ENCODE measurements around the gene SH3PXD2B. TPM values are rescaled to one million over a fixed set of nuclear protein-coding genes. Genes with fewer than 3 reads are reported as not detected.
"Not testable (repeated sequence)": the region's sequence is repeated elsewhere in the genome, so short reads cannot be mapped to it uniquely, and the experiment has no call there.

The SH3PXD2B gene
- total RNA-seq, 1 experiment from 2014 or later: 9.4 TPM

DNA sequence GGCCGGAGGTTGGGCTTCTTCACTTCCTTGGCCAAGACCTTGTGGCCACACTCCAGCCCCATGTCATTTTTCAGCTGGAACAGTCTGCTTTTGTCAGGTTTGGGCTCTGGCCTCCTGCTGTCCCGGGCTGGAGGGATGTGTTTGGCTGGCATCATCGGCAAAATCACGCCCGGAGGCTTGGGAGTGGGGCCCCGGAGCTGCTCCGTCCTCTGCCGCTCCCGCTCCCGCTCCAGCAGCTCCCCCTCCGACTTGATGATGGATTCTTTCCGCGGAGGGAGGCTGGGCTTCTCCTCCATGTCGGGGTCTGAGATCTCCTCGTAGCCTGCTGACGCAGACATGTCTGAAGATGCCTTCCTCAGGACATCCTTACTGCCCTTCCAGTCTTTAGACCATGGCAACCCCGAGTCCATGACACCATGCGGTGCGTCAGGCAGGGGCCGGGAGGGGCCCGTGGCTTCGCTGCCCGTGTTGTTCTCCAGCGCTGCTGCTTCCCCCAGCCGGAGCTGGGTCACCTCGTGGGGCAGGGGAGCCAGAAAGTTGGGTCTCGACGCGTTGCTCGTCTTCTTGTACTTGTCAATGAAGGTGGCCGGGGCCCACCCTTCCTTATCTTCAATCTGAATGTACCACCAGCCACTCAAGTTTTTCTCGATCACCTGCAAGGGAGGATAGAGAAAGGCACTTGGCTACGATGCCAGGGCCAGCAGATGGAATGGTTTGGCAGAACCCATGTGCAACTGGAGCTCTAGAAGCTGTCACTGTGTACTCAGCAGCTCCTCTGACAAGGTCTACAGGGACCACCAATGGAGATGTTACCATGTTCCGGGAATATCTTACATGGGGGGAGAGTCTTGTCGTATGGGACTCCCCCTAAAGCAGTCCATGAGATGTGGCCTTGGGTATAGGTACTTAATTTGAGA is 114.8 kb downstream of the SH3PXD2B start:
- DNase-seq (ENCODE audit: low spot score): no peak

DNA sequence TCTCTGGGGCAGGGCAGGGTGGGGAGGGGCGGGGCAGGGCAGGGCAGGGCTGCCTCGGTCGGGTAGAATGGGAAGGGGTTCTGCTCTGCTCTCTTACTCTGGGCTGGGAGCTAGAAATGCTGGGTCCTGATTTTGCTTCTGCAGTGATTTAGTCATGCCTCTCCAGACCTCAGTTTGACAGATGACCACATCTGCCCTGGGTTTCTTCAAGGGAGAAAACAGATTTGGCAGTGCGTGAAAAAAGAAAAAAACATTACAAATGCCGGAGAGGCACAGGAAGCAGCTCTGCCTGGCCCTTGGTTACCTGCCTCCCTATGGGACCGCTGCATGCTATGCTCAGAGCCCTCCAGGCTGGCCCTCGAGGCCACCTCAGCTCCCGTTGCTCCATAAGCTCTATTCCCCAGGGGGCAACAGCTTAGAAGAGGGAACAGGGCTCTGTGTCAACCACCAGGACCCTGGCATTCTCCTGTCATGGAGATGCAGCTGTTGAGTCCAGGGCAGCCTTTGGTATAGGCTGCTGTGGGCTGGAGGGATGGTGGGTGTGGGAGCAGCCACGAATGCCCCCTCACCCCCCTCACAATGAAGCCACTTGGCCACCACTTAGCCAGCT is 117.5 kb downstream of the SH3PXD2B start:
- no peak for DNase-seq (ENCODE audit: low spot score)

DNA sequence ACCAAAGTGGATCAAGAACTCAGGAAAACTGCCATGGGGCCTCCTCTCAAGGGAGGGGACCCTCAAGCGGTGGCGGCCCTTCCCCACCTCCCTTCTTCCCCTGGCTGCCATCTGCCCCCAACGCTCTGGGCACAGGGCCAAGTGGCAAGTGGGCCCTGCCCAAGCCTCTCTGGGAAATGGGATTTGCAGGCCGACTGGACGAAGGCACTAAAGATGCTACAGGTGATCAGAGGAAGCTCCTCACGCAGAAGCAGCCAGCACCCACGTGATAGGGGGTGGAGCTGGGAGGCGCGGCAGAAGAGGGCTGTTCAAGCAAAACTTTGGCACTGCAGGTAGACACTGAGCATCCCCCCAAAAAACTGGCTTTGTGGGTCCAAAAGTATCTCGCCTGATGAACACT is 118.1 kb downstream of the SH3PXD2B start:
- no peak for DNase-seq (ENCODE audit: low spot score)

DNA sequence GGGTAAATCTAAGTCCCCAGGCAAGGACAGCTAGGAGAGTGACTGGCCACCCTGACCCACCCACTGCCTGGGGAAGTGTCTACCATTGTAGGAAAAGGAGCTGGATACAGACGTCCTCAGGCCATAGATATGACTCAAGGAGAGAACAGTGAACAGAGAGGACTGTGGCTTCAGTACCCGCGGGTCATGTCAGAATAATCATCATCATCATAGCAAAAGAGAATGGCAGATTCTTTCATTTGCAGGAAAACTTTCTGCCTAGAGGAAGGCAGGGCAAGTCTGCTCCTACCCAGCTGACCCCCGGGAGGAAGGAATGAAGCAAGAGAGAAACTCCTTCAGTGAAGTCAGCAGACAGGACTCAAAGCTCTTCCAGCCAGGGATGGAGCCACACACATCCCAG is 118.6 kb downstream of the SH3PXD2B start:
- DNase-seq (ENCODE audit: low spot score): no peak

DNA sequence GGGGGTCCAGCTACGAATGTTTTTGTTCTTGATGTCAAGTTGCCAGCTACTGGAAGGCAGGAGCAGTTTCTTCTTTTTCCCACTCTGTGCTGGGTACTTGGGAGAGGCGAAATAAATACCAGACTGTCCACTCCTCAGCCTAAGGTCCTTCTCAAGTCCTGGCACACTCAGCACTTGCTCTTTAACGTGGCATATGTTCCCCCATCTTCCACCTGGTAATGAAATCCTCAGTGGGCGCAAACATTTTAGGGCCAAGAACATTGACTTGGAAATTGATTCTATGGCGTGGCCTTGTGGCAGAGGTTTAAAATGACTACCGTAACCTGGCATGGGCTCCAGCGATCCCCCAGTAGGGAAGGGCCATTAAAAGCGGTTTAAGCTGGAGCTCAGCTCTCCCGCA is 119.7 kb downstream of the SH3PXD2B start:
- DNase-seq (ENCODE audit: low spot score): no peak

DNA sequence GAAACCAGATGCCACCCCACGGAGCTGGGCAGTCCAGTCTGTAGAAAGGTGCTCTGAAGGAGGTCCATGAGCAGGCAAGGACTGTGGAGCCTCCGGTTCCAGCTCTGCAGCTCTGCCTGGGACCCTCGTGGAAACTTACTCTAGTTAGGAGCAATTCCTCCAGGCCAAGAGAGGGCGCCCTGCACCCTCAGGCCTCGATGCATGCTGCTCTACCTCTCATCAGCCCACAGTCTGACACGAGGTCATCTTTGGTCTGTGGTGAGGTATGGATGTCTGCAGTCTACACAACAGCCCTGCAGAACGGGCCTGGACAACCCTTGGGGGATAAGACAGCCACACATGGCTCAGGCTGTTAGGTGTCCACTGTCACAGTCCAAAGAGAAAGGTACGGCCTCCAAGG is 120.1 kb downstream of the SH3PXD2B start:
- peak; percentile 29 for DNase-seq (ENCODE audit: low spot score)

DNA sequence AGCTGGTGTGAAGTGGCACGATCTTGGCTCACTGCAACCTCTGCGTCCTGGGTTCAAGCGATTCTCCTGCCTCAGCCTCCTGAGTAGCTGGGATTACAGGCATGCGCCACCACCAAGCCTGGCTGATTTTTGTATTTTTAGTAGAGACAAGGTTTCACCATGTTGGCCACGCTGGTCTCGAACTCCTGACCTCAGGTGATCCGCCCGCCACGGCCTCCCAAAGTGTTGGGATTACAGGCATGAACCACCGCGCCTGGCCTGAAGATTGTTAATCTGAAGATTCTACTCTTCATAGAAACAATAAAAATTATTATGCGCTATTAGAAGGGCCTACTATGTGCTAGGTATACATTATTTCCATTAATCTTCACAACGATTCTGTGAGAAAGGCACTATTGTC is 127.4 kb downstream of the SH3PXD2B start:
- not testable (repeated sequence) for DNase-seq (ENCODE audit: low spot score)

DNA sequence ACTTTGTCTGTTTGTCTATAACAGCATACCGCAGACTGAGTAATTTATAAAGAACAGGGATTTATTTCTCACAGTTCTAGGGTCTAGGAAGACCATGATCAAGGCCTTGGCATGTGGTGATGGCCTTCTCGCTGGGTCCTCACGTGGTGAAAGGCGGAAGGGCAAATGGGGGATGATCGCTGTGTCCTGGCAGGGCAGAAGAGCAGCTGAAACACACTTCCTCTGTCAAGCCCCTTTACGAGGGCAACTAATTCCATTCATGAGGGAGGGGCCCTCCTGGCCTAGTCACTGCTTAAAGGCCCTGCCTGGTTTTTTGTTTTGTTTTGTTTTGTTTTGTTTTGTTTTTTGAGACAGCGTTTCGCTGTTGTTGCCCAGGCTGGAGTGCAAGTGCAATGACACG is 128.9 kb downstream of the SH3PXD2B start:
- DNase-seq (ENCODE audit: low spot score): no peak

DNA sequence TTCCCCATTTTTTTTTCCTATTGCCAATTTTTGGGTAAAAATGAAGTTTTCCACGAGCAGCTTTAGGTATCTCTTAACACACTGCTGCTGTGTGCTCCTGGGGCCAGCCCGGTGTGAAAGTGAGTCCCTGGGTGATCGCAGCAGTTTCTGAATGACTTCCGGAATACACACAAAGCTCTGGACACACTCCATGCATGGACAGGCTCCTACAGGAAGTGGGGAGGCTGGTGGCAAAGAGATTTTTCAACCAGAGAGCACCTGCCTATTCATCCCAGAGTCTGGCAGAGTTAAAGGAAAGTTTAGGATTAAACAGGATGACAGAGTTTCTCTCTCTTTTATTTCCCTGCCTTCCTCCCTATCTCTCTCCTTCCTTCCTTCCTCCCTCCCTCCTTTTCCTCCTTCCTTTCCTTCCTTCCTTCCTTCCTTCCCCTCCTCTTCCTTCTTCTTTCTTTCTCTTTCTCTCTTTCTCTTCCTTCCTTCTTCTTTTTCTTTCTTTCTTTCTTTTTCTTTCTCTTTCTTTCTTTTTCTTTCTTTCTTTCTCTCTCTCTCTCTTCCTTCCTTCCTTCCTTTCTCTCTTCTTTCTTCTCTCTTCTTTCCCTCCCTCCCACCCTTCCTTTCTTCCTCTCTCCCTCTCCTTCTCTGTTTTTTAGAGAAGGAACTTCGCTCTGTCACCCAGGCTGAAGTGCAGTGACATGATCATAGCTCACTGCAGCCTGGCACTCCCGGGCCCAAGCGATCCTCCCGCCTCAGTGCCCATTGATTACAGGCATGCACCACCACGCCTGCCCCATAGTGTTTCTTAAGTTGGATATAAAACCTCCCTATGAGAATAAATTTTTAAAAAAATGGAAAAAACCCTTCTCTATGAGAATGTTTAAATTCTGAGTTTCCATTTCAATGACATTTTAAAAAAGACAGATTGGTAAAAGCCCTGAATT is 132.0 kb downstream of the SH3PXD2B start:
- DNase-seq (ENCODE audit: low spot score): no peak

DNA sequence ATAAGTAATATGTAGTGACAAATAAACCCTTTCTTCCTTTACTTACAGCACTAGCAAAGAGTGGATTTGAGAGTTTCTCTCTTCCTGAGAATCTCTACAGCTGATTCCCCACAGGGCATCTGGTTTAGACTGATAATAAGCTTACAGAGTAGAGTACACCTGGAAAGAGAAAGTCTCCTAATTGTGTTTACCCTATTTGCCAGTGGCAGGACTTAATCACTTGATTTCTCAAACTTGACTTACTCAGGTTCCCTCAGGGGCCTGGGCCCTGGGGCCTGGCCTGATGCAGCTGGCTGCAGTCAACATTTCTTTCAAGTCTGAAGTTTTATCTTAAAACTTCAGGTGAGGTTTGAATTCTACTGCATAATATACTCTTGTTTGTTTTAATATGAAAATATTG is 132.7 kb downstream of the SH3PXD2B start:
- DNase-seq (ENCODE audit: low spot score): no peak

DNA sequence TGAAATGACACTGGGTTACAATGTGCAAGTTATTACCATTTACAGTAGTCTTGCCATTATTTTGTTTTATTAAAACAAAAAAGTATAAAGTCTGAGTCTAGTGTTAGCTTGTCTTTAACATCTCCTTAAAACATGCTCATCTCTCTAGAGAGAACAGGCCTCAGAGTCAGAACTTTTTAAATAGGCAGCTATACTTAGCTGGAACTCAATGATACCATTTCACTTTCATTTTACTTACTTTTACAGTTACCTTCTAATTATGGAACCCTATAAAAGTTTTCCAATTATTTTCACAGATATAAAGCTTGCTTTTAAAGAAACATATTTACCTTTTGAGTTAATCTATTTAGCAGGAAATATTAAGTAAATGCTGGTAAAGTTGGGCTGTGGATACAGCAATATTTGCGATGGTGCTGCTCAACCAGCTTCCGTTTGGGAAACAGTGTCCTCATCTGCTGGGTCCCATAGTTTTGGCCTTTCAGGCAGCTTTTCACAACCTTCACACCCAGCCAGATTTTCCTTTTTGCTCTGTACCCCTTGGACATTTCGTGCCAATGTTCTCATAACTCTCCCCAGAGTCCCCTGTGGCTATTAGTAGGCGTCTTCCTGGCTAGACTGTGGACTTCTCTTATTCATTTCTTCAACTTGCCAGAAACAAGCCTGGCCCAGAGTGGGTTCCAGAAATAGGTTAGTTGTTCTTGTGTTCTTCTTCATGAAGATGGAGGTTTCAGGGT is 134.4 kb downstream of the SH3PXD2B start:
- no peak for DNase-seq (ENCODE audit: low spot score)

DNA sequence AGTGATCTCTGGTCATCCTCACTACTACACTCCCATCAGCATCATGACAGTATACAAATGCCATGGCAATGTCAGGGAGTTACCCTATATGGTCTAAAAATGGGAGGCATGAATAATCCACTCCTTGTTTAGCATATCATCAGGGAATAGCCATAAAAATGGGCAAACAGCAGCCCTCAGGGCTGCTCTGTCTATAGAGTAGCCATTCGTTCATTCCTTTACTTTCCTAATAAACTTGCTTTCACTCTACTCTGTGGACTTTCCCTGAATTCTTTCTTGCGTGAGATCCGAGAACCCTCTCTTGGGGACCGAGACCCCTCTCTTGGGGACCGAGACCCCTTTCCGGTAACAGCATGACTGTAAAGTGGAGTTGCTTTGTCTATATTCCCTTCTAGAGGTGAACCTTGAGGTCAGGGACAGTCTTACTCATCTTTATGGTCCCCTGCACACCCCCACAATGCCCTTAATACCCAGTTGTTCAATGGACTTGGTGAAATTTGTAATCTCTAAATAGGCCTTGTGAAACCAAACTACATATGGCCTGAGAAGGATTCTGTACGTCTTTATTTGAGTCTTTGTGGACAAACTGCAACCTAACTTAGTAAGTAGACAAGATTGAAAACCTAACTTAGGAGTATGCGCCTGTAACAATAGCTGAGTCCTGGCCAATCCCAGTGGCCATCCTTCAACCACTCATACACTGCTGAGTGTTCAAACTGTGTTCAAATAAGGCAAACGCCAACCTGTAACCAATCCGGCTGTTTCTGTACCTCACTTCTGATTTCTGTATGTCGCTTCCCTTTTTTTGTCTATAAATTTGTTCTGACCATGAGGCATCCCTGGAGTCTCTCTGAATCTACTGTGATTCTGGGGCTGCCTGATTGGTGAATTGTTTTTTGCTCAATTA is 138.5 kb downstream of the SH3PXD2B start:
- DNase-seq (ENCODE audit: low spot score): no peak

DNA sequence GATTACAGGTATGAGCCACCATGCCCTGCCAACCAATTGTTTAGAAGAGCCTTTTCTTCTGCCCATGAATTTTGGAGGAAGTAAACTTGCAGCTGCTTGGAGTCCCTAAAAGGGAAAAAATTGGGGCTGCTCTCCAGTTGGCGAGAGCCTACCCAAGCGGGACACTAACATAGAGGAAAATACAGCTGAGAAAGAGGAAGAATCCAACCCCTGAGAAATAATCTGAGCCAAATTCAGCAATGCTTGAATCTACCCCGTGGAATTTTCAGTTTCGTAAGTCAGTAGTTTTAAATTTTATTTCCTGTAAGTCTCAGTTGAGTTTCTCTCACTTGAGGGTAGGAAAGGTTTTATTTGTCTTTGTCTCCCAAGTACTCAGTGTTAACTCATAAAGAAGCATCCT is 140.4 kb downstream of the SH3PXD2B start:
- DNase-seq (ENCODE audit: low spot score): no peak

DNA sequence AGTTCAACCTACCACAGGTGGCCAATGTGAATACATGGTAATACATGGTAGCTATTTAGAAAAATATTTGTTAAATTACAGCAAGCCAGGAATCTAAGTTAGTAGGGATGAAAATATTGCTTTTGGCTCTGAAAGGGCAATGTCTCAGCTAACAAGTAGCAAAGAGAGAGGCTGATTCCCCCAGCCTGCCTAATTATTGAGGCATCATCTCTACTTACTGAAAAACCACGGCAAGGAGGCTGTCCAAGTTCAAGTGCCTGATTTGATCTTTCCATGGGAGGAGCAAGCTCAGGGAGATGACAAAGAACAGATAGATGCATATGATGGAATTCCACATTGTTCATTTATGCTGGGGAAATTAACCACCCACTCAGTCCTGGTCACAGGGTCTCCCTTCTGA is 142.0 kb downstream of the SH3PXD2B start:
- DNase-seq (ENCODE audit: low spot score): no peak

DNA sequence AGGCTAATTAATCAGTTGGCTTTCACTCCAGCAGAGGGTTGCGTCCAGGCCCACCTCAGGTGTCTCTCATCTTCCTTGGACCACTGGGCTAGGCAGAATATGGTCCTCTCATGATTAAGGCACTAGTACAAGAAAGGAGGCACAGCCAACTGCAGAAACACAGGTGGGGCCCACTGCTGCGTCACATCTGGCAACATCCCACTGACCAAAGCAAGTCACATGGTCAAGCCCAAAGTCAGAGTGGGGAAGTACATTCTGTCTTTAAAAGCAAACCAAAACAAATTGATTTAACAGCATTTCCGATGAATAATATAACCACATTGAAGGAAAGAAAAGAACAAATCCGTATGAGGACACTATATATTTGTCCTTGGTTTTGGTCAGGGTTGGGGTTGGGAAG is 142.7 kb downstream of the SH3PXD2B start:
- DNase-seq (ENCODE audit: low spot score): no peak

DNA sequence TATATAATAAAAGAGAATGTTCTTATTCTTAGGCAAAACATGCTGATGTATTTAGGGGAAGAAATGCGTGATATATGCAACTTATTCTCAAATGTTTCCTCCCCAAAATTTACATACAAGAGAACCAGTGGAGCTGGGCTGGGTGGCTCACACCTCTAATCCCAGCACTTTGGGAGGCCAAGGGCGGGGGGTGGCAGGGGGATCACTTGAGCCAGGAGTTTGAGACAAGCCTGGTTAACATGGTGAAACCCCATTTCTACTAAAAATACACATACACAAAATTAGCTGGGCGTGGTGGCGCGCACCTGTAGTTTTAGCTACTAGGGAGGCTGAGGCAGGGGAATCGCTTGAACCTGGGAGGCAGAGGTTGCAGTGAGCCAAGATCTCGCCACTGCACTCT is 143.3 kb downstream of the SH3PXD2B start:
- DNase-seq (ENCODE audit: low spot score): no peak

DNA sequence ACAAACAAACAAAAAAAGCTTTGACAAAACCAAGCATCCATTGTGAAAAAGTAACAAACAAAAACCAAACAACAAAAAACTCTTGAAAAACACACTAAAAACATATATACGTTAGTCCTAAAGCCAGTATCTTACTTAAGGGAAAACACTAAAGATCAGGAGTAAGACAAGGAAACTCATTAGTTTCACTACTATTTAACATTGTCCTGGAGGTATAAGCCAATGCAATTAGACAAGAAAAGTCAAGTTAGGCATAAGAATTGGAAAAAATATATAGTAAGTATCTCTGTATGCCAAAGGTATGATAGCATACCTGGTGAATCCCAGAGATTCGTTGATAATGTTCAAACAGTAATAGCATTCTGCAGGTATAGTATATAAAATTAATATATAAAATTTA is 148.9 kb downstream of the SH3PXD2B start:
- DNase-seq (ENCODE audit: low spot score): no peak

DNA sequence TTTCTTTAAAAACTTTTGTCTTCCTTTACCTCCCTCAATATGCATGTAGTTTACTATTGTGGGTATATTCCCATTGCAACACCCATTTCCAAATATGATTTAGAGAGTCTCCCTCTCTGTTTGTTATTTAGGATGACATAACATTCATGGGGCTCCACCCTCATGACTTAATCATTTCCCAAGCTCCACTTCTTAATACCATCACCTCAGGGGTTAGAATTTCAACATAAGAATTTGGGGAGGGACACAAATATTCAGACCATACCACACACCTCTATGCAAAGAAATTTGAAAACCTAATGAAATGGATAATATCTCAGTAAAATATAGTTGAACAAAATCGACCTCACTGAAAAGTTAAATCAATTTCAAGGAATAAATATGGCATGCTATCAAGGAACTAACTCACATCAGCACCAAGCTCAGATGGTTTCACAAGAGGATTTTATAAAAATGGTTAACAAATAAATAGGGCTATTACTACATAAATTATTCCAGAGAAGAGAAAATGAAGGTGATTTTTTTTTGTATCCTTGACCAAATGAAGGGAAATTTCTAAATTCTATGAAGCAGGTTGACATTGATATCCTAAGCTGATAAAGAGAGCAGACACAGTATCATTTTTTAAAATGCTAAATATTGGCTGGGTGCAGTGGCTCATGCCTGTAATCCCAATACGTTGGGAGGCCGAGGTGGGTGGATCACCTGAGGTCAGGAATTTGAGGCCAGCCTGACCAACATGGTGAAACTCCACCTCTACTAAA is 150.6 kb downstream of the SH3PXD2B start:
- no peak for DNase-seq (ENCODE audit: low spot score)

DNA sequence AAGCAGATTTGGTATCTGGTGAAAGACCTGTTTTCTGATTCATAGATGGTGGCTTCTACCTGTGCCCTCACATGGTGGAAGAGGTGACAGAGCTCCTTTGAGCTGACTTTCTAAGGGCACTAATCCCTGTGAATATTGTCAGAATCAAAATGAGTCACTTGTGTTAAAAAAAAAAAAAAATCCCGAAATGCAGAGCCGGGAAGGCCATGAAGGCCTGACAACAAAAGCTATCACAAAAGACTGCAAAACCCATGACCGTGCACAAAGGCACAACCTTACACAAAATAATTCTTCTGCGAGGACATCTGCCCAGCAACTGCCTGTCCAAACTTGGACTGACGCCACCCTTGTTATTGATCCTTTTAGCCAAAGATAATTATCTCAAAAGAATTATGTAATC is 151.2 kb downstream of the SH3PXD2B start:
- DNase-seq (ENCODE audit: low spot score): no peak
